Natural killer cell (primary cell): ENCODE data around the gene GRM4. TPM values are rescaled to one million over a fixed set of nuclear protein-coding genes. Genes with fewer than 3 reads are reported as not detected.

ENCODE experiments used
- ATAC-seq, 3 donors: fragments of 150-1000 bp in 2 of 3; fragments of 200-7000 bp in 1 of 3; cut with Tn5 transposase; 1 replicate in 1 of 3; 2 replicates in 2 of 3; pipeline ENCODE4 v1.10.0; 2021; ENCODE audit warnings: mild to moderate bottlenecking in 2 of 3, moderate library complexity in 2 of 3
- DNase-seq, 2 donors: peaks; one replicate each; pipeline versions ENCODE4 v3.0.0 to v3.0.0-alpha.2; 2013 to 2021; ENCODE audit warnings: mixed read lengths in 1 of 2
- H3K27ac ChIP-seq: one replicate; pipeline ENCODE4 v1.5.1; 2013; ENCODE audit warnings: mild to moderate bottlenecking, low read length
- H3K27me3 ChIP-seq: one replicate; pipeline ENCODE4 v1.6.1; 2013; ENCODE audit warnings: low read length; ENCODE audit not compliant: control insufficient read depth, insufficient read depth
- H3K36me3 ChIP-seq: one replicate; pipeline ENCODE4 v1.6.1; 2013; ENCODE audit warnings: low read length; ENCODE audit not compliant: control insufficient read depth, insufficient read depth
- H3K4me1 ChIP-seq: one replicate; pipeline ENCODE4 v1.6.1; 2013; ENCODE audit warnings: low read length; ENCODE audit not compliant: control insufficient read depth, insufficient read depth
- H3K4me3 ChIP-seq: one replicate; pipeline ENCODE4 v1.5.1; 2013; ENCODE audit warnings: low read length
- H3K9me3 ChIP-seq: one replicate; pipeline ENCODE4 v1.6.1; 2013; ENCODE audit warnings: low read length; ENCODE audit not compliant: control insufficient read depth, insufficient read depth
- H3K27ac Mint-ChIP-seq, 2 donors: one replicate each; pipeline ENCODE4 v1.8.0; 2022; ENCODE audit warnings: mild to moderate bottlenecking in 2 of 2, mixed read lengths in 2 of 2, moderate library complexity in 1 of 2
- H3K27me3 Mint-ChIP-seq, 2 donors: one replicate each; pipeline ENCODE4 v1.8.0; 2022; ENCODE audit warnings: low read depth in 2 of 2, mixed read lengths in 2 of 2
- H3K36me3 Mint-ChIP-seq: one replicate; pipeline ENCODE4 v1.8.0; 2022; ENCODE audit warnings: mixed read lengths
- H3K4me1 Mint-ChIP-seq, 2 donors: one replicate each; pipeline ENCODE4 v1.8.0; 2022; ENCODE audit warnings: mixed read lengths in 2 of 2
- H3K4me3 Mint-ChIP-seq: one replicate; pipeline ENCODE4 v1.8.0; 2022; ENCODE audit warnings: mild to moderate bottlenecking, moderate library complexity, mixed read lengths
- H3K9me3 Mint-ChIP-seq, 2 donors: one replicate each; pipeline ENCODE4 v1.8.0; 2022; ENCODE audit warnings: mixed read lengths in 2 of 2
- WGBS: methylation state at CpG from one replicate; pipeline ENCODE4 v1.1.7; 2013; ENCODE audit warnings: missing lambda C conversion rate; ENCODE audit not compliant: insufficient coverage; 5-methylcytosine and 5-hydroxymethylcytosine counted together
- intact Hi-C: fragments of 100-400 bp; cut with micrococcal nuclease; formaldehyde crosslinking; loops from one replicate; pipeline ENCODE4 v1.14.2; 2022
- total RNA-seq, 4 donors: library from RNA; stranded (reverse); fragments of 120-200 nt in 1 of 4; gene quantifications; one replicate each; pipeline versions ENCODE4 v1.2.3 to v1.2.4, GENCODE V29; 2013 to 2022
- TF ChIP-seq, protein P1 (sequence below): fragments of 200-600 bp; IDR thresholded peaks from one replicate; pipeline ENCODE4 v1.8.0; 2022; ENCODE audit warnings: antibody characterized with exemption

The GRM4 gene
- total RNA-seq, 3 donors from 2014 or later (not counting 1 experiment from before 2014, with no cell fraction given): not detected

DNA sequence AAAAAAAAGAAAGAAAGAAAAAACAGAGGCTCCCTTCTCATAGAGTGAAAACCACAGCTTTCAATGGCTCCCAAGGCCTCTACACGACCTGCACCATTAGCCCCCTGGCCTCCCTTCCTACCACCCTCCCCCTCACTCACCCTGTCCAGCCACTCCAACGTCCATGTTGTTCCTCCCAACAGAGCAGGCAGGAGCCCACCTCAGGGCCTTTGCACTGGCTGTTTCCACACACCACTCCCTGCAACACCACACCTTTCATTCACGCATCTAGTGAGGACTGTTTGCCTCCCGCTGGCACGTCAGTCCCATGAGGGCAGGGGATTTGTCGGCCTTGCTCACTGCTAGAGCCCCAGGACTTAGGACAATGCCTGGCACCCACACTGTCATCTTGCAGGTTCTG is 39.5 kb downstream of the GRM4 start:
- Mint-ChIP-seq H3K4me3 (no peak overlapping the region), H3K27ac (no peak overlapping the region), H3K27me3 (peaks cover 0 to 14% of the 10 kb centered on the region in 2 donors), H3K9me3 (no peaks in the 10 kb centered on the region), H3K36me3 (no peaks in the 10 kb centered on the region), H3K4me1 (no peaks in the 10 kb centered on the region)
- WGBS: 77% methylated on average over 6 of the region's 6 CpGs
- no peaks in the 10 kb centered on the region for H3K27me3 ChIP-seq
- H3K27ac ChIP-seq: no peak overlapping the region
- H3K4me1 ChIP-seq: no peaks in the 10 kb centered on the region
- TF ChIP-seq, protein P1, sequence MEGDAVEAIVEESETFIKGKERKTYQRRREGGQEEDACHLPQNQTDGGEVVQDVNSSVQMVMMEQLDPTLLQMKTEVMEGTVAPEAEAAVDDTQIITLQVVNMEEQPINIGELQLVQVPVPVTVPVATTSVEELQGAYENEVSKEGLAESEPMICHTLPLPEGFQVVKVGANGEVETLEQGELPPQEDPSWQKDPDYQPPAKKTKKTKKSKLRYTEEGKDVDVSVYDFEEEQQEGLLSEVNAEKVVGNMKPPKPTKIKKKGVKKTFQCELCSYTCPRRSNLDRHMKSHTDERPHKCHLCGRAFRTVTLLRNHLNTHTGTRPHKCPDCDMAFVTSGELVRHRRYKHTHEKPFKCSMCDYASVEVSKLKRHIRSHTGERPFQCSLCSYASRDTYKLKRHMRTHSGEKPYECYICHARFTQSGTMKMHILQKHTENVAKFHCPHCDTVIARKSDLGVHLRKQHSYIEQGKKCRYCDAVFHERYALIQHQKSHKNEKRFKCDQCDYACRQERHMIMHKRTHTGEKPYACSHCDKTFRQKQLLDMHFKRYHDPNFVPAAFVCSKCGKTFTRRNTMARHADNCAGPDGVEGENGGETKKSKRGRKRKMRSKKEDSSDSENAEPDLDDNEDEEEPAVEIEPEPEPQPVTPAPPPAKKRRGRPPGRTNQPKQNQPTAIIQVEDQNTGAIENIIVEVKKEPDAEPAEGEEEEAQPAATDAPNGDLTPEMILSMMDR: no peak
- no peaks in the 10 kb centered on the region for H3K9me3 ChIP-seq
- no peaks in the 10 kb centered on the region for H3K36me3 ChIP-seq
- no peak for ATAC-seq
- H3K4me3 ChIP-seq: no peak overlapping the region
- DNase-seq: no peak
- intact Hi-C loops: no loop called here

DNA sequence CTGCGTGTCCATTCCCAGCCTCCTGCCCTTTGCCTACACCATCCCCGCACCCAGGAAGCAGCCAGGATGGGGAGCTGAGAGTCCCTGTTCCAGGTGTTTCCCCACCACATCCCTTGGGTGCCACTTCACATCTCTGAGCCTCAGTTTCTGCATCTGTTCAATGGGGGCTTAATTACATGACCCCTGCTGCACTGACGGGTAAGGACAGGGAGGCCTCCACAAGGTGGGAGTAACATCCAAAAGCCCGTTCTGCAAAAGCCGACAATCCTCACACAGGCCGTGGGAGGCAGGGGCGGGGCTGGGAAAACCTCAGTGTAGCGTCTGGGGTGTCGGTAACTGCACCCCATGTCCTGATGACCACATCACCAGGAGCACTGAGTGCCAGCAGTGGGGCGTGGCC is 41.3 kb downstream of the GRM4 start:
- H3K4me1 Mint-ChIP-seq: no peaks in the 10 kb centered on the region
- DNase-seq (no peak), ATAC-seq (no peak)
- no peaks in the 10 kb centered on the region for H3K36me3 ChIP-seq
- H3K9me3 Mint-ChIP-seq: no peaks in the 10 kb centered on the region
- no peaks in the 10 kb centered on the region for H3K27me3 ChIP-seq
- H3K4me3 Mint-ChIP-seq: no peak overlapping the region
- H3K27ac Mint-ChIP-seq: no peak overlapping the region
- H3K9me3 ChIP-seq: no peaks in the 10 kb centered on the region
- no peak overlapping the region for H3K27ac ChIP-seq
- 80% methylated on average over 9 of the region's 10 CpGs for WGBS
- H3K36me3 Mint-ChIP-seq: no peaks in the 10 kb centered on the region
- TF ChIP-seq, protein P1: no peak
- intact Hi-C loops: no loop called here
- H3K27me3 Mint-ChIP-seq: peaks cover 0 to 12% of the 10 kb centered on the region in 2 donors
- H3K4me1 ChIP-seq: no peaks in the 10 kb centered on the region
- no peak overlapping the region for H3K4me3 ChIP-seq

DNA sequence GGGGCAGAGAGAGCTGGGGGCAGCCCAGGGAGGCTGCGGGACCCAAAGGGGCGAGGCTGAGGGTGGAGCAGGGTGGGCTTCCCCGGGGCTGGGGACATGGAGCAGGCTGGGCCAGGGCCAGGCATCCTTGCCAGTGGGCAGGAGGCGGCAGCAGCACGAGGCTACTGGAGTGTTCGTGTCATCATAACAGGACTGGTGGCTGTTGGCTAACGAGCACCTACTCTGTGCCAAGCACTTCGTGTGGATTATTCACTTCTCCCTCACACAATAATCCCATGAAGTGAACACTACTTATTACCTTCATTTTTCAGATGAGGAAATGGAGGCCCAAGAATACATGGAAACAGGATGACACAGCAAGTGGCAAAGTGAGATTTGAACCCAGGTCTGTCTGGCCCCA is 41.7 kb downstream of the GRM4 start:
- no peaks in the 10 kb centered on the region for H3K9me3 Mint-ChIP-seq
- no peaks in the 10 kb centered on the region for H3K4me1 ChIP-seq
- no peak overlapping the region for H3K4me3 ChIP-seq
- H3K36me3 ChIP-seq: no peaks in the 10 kb centered on the region
- H3K4me3 Mint-ChIP-seq: no peak overlapping the region
- no peak for ATAC-seq
- 81% methylated on average over 8 of the region's 8 CpGs for WGBS
- H3K27ac Mint-ChIP-seq: no peak overlapping the region
- H3K9me3 ChIP-seq: no peaks in the 10 kb centered on the region
- intact Hi-C loops: no loop called here
- DNase-seq: no peak
- H3K27me3 ChIP-seq: no peaks in the 10 kb centered on the region
- H3K27ac ChIP-seq: no peak overlapping the region
- TF ChIP-seq, protein P1: no peak
- peaks cover 0 to 12% of the 10 kb centered on the region in 2 donors for H3K27me3 Mint-ChIP-seq
- H3K4me1 Mint-ChIP-seq: no peaks in the 10 kb centered on the region
- no peaks in the 10 kb centered on the region for H3K36me3 Mint-ChIP-seq

DNA sequence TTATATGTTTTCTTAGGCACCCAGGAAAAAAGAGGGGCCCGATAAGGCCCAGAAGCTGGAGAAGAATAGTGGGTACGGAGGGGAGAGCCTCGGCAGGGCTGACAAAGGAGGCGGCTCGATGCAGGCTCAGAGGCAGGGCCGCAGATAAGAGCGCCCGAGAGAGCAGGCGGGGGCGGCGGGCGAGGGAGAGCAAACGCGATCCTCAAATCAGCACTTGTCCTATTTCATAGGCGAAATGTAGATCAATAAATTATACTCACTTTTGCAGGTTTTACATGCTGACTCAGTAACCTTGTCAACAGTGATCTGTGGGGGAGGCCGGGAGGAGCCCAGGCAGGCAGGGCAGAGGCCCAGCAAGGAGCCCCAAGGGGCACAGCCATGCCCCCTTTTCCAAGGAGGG is 42.6 kb downstream of the GRM4 start:
- Histone ChIP-seq H3K4me1 (no peaks in the 10 kb centered on the region), H3K27ac (no peak overlapping the region), H3K9me3 (no peaks in the 10 kb centered on the region), H3K4me3 (no peak overlapping the region), H3K27me3 (no peaks in the 10 kb centered on the region), H3K36me3 (no peaks in the 10 kb centered on the region)
- Mint-ChIP-seq H3K27ac (no peak overlapping the region), H3K9me3 (no peaks in the 10 kb centered on the region), H3K4me3 (no peak overlapping the region), H3K27me3 (peaks cover 0 to 10% of the 10 kb centered on the region in 2 donors), H3K36me3 (no peaks in the 10 kb centered on the region), H3K4me1 (no peaks in the 10 kb centered on the region)
- 88% methylated on average over 16 of the region's 16 CpGs for WGBS
- no peak for ATAC-seq
- TF ChIP-seq, protein P1: no peak
- intact Hi-C loops: no loop called here
- no peak for DNase-seq
